Activated naive CD8-positive, alpha-beta T cell treated with anti-CD3 and anti-CD28 coated beads for 36 hours (primary cell): ENCODE data around the gene TIMP2. TPM values are rescaled to one million over a fixed set of nuclear protein-coding genes. Genes with fewer than 3 reads are reported as not detected.
"Not testable (repeated sequence)": the region's sequence is repeated elsewhere in the genome, so short reads cannot be mapped to it uniquely, and the experiment has no call there.

Experiments used
- DNase-seq: peaks from one replicate; pipeline ENCODE4 v3.0.0; 2021
- H3K27ac Mint-ChIP-seq: one replicate; pipeline ENCODE4 v1.8.0; 2022; ENCODE audit warnings: mild to moderate bottlenecking, moderate library complexity, mixed read lengths
- H3K27me3 Mint-ChIP-seq: one replicate; pipeline ENCODE4 v1.8.0; 2022; ENCODE audit warnings: mild to moderate bottlenecking, mixed read lengths
- H3K36me3 Mint-ChIP-seq: one replicate; pipeline ENCODE4 v1.8.0; 2021; ENCODE audit warnings: mild to moderate bottlenecking, mixed read lengths
- H3K4me1 Mint-ChIP-seq: one replicate; pipeline ENCODE4 v1.8.0; 2021; ENCODE audit warnings: mixed read lengths
- H3K4me3 Mint-ChIP-seq: one replicate; pipeline ENCODE4 v1.8.0; 2022; ENCODE audit warnings: mild to moderate bottlenecking, moderate library complexity, mixed read lengths
- H3K9me3 Mint-ChIP-seq: one replicate; pipeline ENCODE4 v1.8.0; 2022; ENCODE audit warnings: mixed read lengths
- total RNA-seq, 2 experiments: library from RNA; stranded (reverse); gene quantifications; one replicate each; pipeline ENCODE4 v1.2.3, GENCODE V29; 2021

TIMP2 gene, protein sequence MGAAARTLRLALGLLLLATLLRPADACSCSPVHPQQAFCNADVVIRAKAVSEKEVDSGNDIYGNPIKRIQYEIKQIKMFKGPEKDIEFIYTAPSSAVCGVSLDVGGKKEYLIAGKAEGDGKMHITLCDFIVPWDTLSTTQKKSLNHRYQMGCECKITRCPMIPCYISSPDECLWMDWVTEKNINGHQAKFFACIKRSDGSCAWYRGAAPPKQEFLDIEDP
- 1 to 10 TPM; 1.2 to 1.3 TPM for total RNA-seq

DNA sequence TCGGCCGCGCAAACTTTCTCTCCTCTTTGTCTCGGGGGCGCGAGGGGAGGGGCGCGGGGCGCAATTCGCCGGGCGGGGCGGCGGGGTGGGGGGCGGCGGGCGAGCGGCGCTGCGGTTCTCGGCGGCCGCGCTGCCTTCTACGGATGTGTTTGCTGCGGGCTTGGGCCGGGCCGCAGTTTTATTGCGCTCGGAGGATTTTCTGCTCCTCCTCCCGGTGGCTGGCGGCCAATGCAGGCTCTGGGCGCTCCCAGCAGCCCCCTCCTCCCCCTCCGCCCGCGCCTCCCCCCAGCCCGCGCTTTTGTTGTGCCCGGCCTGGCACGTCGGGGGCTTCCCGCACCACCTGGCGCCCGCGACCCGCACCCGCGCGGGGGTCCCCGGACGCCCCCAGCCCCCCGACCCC lies at the start of gene TIMP2:
TIMP2 (minus strand) TSS at position 154 of the 400 bp plus-strand sequence. CDS start 299 bp downstream, outside the sequence.
- H3K4me3 Mint-ChIP-seq: peak within 1 kb of the TSS; percentile 64

DNA sequence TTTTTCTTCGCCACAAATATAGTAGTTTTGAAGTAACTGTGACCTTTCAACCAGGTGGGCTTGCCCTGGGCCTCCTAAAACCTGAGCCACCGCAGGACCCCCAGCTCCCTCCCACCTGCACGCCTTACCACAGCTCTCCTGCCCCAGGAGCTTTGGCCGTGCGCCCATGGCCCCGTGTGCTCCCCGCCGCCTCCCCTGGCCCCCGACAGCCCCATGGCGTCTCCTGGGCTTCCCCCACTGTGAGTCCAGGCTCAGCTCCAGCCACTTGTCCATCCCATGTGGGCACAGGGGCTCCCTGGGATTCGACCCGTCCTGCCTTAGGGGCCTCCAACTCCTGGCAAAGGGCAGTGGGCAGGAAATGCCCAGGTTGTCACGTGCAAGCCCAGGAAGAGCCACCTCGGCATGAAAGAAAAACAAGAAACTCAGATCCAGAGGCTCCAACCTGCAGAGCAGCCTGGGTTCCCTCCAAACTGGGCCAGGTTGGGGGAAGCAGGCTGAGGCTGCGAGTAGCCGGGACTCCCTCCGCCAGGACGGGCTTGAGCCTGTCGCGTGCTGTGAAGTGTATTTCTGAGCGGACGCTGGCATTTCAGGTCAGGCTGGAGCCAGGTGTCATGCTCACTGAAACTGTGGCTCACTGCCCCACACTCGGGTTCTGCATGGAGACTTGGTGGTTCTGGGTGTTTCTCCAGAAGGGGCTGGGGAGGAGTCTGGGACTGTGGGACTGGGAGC lies 48.8 kb upstream of the TIMP2 start:
- H3K36me3 Mint-ChIP-seq: peaks cover 6% of the 10 kb centered on the region
- H3K27me3 Mint-ChIP-seq: no peaks in the 10 kb centered on the region
- H3K9me3 Mint-ChIP-seq: no peaks in the 10 kb centered on the region
- no peak overlapping the region for H3K4me3 Mint-ChIP-seq
- no peak overlapping the region for H3K27ac Mint-ChIP-seq
- H3K4me1 Mint-ChIP-seq: peaks cover 12% of the 10 kb centered on the region
- DNase-seq: no peak

More for the DNA sequence above, at the start of gene TIMP2:
- no peak within 1 kb of the TSS for H3K27ac Mint-ChIP-seq
- peaks cover 14% of the 10 kb centered on the region for H3K27me3 Mint-ChIP-seq
- DNase-seq: peak; percentile 68
- H3K9me3 Mint-ChIP-seq: no peaks in the 10 kb centered on the region
- no peaks in the 10 kb centered on the region for H3K36me3 Mint-ChIP-seq
- peaks cover 11% of the 10 kb centered on the region for H3K4me1 Mint-ChIP-seq

DNA sequence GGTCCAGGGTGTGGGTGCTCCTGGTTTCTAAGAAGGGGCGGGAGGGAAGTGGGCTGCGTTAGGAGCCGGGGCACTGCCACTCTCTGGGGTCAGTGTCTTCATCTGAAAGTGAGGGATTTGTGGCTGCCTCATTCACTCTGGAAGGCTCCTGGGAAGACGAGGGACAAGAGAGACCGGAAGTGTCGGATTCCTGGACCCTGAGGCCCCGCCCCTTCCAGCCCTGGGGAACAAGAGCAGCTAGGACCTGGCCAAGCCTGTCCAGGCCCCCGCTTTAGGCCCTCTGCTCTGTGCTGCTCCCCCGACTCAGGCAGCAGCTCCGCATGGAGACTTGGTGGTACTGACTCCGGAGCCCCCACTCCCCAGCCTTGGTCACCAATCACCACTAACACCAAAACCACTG lies 48.0 kb upstream of the TIMP2 start:
- DNase-seq: no peak
- Mint-ChIP-seq H3K4me1 (peaks cover 12% of the 10 kb centered on the region), H3K9me3 (no peaks in the 10 kb centered on the region), H3K27me3 (no peaks in the 10 kb centered on the region), H3K27ac (no peak overlapping the region), H3K4me3 (no peak overlapping the region), H3K36me3 (peaks cover 6% of the 10 kb centered on the region)

DNA sequence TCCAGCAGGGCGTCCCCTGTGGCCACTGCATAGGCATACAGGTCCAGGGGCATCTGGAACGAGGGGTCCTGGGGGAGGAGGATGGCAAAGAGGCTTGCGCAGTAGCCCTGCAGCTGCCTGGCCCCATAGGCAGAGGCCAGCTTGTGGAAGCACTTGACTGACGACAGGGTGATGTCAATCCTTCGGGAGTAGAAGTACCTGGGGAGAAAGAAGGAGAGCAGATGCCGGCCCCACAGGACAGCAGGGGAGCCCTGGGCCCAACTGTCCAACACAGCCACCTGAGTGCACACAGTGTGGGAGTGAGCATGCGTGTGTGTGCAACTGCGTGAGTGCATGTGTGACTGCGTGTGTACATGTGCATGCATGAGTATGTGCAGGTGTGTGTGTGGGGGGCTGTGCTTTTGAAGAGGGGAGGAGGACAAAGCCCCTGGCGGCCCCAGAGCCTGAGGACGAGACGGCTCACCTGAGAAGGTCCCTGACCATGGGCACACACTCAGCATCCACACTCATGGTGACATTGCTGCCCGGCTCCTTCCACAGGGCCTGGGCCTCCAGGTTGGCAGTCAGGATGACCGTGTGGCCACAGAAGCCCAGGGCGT lies 47.4 kb upstream of the TIMP2 start:
- no peaks in the 10 kb centered on the region for H3K9me3 Mint-ChIP-seq
- no peak overlapping the region for H3K4me3 Mint-ChIP-seq
- H3K27me3 Mint-ChIP-seq: no peaks in the 10 kb centered on the region
- H3K27ac Mint-ChIP-seq: no peak overlapping the region
- H3K4me1 Mint-ChIP-seq: peaks cover 9% of the 10 kb centered on the region
- DNase-seq: no peak
- H3K36me3 Mint-ChIP-seq: peaks cover 6% of the 10 kb centered on the region

DNA sequence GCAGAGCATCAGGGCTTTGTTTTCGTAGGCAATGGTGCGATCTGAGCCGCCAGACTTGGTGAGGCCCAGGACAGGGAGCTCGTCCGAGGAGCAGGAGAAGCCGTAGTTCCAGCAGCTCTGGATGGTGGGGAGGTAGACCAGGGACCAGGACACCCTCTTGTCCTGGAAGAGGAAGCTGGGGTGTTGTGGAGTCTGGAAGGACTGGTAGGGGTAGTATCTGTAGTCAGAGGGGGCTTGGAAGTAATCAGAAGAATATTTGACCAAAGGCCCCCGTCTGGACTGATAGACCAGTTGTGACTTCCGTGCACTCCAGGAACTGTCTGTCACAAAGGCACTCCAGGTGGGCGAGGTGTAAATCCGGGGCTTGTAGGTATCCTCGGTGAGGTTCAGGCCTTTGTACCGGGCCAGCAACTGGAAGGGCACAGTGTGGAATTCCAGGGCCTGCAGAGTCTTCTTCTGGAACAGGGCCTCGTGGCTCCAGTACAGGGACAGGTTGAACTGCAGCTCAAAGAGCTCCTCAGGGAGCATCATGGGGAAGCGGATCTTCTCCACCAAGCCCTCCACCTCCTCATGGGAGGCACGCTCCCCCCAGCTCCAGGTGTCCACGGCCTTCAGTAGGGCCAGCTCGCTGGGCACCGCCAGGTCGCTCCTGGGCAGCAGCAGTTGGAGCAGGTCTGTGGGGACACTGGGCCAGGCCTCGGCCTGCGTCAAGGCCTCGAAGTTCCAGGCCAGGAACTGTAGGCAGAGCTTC lies 46.7 kb upstream of the TIMP2 start:
- H3K36me3 Mint-ChIP-seq: peaks cover 3% of the 10 kb centered on the region
- H3K4me3 Mint-ChIP-seq: no peak overlapping the region
- DNase-seq: no peak
- no peaks in the 10 kb centered on the region for H3K27me3 Mint-ChIP-seq
- H3K27ac Mint-ChIP-seq: no peak overlapping the region
- H3K9me3 Mint-ChIP-seq: no peaks in the 10 kb centered on the region
- peaks cover 6% of the 10 kb centered on the region for H3K4me1 Mint-ChIP-seq

DNA sequence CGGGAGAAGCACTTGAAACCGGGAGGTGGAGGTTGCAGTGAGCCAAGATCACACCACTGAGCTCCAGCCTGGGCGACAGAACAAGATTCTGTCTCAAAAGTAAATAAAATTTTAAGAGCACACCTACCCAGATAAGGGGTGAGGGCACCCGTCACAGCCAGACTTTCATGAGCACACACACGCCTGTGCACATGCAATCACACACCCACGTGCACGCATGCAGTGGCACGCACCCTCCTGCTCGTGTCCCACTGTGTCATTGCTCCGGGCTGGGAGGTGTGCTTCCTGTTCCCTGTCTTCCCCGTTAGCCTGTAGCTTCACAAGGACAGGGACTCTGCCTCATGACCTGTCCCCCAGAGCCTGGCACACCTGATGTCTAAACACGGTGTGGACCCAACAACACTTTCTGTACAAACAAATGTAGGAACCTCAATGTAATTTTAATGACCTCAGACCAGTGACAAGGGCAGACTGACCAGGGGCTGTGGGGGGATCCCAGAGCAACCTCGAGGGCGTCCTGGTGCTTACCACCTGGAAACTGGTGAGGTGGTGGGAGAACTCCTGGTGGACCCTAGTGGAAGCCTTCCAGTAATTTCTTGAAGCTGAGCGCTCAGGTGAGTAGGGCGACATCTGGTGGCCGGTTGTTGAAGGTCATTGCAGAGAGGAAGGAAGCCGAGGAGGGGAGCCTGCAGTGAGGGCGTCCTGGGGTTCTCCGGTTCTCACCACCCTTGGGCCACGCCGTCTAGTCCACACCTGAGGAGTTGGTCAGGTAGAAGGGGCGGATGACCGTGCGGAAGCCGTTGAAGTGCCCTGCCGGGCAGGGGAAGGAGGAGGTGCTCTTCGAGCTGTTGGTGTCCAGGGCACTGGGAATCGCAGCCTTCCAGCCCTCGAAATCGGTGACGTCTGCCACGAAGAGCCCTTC lies 45.9 kb upstream of the TIMP2 start:
- peak overlapping the region; percentile 72 for H3K27ac Mint-ChIP-seq

DNA sequence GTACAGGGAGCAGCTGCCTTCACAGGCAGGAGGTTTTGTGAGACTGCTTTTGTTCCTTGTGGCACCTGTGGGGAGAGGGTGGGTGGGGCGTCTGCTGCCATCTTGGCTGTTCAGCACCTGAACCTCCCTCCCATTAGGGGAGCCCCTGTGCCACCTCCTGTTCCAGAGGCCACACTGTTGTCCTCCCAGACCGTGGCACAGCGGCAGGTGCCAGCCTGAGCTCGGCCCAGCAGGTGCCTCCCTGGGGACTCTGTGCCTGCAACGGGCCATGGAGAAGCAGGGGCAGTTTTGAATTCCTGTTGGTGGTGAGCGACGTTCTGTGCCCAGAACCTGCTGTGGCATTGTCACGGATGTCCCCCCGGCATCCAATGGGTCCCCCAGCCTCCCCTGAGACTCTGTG lies 44.7 kb upstream of the TIMP2 start:
- Mint-ChIP-seq H3K9me3 (no peaks in the 10 kb centered on the region), H3K27me3 (no peaks in the 10 kb centered on the region), H3K4me1 (peaks cover 6% of the 10 kb centered on the region), H3K4me3 (no peak overlapping the region), H3K36me3 (peaks cover 1% of the 10 kb centered on the region), H3K27ac (no peak overlapping the region)
- no peak for DNase-seq

More for the DNA sequence above, 45.9 kb upstream of the TIMP2 start:
- no peaks in the 10 kb centered on the region for H3K9me3 Mint-ChIP-seq
- H3K27me3 Mint-ChIP-seq: no peaks in the 10 kb centered on the region
- peaks cover 6% of the 10 kb centered on the region for H3K4me1 Mint-ChIP-seq
- no peak overlapping the region for H3K4me3 Mint-ChIP-seq
- peak; percentile 68 for DNase-seq
- peaks cover 3% of the 10 kb centered on the region for H3K36me3 Mint-ChIP-seq

DNA sequence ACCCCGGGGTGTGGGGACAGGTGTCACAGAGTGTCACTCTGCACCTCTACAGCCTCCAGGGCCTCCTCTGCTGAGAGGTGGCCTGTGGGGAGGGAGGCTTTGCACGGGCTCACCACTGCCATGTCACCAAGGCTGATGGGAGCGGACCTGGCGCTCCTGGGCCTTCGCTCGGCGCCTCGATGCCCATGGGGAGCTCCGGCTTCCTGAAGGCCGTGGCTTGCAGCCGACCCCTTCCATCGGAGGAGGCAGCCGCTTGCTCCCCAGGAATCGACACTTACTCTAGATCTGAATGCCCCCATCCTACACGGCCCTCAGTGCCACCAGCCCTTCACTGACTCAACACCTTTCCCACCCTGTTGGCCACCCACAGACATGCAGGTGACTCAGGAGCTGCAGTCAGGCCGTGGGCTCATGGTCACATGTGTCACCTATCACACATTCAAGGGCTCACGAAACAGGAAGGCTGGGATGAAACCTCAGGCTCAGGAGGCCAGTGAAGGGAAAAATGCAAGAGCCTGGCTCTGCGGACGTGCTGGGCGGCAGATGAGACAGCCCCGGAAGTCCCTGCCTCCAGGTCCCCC lies 42.7 kb upstream of the TIMP2 start:
- Mint-ChIP-seq H3K36me3 (peaks cover 1% of the 10 kb centered on the region), H3K4me1 (peaks cover 6% of the 10 kb centered on the region)

DNA sequence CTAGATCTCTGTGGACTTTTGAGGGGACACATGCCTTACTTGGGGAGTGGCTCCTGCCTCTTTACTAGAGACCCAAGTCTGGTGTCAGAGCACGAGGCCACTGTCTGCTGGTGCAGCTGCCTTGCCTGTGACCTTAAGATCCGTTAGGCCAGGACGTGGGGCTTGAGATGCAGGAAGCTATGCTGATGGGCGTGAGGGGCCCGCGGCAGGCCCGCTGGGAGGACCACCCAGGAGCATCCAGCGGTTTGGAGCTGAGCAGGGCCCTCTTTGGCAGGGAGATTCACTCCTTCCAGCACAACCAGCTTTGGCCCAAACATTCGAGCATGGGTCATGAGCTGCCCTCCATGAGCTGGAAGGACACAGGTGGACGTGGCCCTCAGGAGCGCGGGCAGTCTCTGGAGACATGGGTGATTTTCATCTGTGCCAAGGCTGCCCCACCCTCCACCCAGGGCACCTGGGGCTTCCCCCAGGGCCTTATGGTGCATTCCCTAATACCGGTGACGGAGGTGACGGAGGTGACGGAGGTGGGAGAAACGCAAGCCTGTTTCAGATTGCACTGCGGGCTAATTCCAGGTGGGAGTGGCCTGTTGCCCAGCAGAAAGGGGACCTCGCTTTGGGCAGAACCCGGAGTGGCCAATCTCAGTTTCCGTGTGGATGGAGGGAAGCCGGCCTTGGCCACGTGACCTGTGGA lies 41.9 kb upstream of the TIMP2 start:
- DNase-seq: no peak
- Mint-ChIP-seq H3K4me1 (peaks cover 6% of the 10 kb centered on the region), H3K27me3 (no peaks in the 10 kb centered on the region), H3K27ac (no peak overlapping the region), H3K4me3 (no peak overlapping the region), H3K36me3 (peaks cover 1% of the 10 kb centered on the region), H3K9me3 (no peaks in the 10 kb centered on the region)

More for the DNA sequence above, 42.7 kb upstream of the TIMP2 start:
- H3K27ac Mint-ChIP-seq: no peak overlapping the region
- H3K4me3 Mint-ChIP-seq: no peak overlapping the region
- no peaks in the 10 kb centered on the region for H3K9me3 Mint-ChIP-seq
- no peak for DNase-seq
- H3K27me3 Mint-ChIP-seq: no peaks in the 10 kb centered on the region

DNA sequence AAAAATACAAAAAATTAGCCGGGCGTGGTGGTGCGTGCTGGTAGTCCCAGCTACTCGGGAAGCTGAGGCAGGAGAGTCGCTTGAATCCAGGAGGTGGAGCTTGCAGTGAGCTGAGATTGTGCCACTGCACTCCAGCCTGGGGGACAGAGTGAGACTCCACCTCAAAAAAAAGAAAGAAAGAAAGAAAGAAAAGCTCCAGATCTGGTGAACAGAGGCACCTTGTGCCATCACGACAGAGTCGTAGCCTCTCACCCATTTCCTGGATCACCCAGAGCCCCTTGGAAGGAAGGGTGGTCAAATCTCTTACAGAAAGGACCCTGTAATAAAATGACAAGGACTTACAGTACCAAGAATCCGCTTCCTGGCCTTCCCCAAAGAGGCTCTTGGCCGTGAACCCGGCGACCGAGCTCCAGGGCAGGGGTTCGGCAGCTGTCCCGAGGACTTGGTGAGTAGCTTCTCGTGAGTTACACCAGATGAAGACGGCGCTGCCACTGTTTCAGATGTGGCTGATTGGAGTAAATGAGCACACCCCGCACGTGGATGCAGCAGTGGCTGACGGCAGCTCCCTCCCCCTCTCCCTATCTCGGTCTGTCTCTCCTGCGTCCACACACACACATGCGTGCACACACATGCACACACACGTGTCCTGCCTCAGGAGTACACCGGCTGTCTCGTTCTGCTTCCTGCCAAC lies 41.1 kb upstream of the TIMP2 start:
- Mint-ChIP-seq H3K9me3 (no peaks in the 10 kb centered on the region), H3K4me3 (no peak overlapping the region), H3K27ac (no peak overlapping the region), H3K36me3 (no peaks in the 10 kb centered on the region), H3K4me1 (peaks cover 4% of the 10 kb centered on the region), H3K27me3 (no peaks in the 10 kb centered on the region)
- no peak for DNase-seq

DNA sequence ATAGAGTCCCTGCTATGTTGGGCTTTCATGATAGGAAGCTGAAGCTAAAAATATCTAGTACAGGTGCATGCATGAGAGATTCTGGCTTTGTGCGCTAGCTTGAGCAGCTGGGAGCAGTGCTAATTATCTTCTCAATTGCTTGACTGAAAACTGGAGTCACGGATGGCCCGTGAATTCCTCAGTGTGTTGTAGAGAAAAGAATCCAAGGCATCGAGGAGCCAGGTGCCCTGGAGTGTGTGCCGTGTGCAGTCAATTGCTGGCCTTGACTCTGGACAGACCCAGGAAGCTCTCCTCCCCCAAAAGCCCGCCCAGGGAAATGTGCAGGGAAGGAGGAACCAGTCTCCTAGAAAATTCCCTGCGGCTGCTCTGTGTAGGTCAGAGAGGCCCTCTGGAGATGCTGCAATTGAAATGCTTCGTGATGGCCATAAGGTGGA lies 40.3 kb upstream of the TIMP2 start:
- DNase-seq: no peak
- no peaks in the 10 kb centered on the region for H3K36me3 Mint-ChIP-seq

DNA sequence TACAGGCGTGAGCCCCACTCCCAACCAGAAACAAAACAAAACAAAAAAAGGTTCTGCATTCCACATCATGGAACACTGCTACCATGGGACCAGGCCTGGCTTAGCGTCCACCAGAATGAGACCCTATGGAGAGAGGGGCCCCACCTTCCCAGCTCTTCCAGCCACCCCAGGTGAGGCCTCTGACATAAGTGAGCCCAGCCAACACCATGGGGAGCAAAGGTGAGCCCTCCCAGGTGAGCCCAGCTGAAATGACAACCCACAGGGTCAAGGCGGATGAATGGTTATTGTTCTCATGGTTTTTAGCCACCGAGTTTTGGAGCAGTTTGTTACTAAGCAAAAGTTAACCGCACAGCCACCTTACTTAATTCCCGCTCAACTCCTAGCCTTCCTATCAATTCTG lies 38.2 kb upstream of the TIMP2 start:
- no peaks in the 10 kb centered on the region for H3K4me1 Mint-ChIP-seq

More for the DNA sequence above, 40.3 kb upstream of the TIMP2 start:
- H3K27ac Mint-ChIP-seq: no peak overlapping the region
- no peaks in the 10 kb centered on the region for H3K9me3 Mint-ChIP-seq
- no peak overlapping the region for H3K4me3 Mint-ChIP-seq
- no peaks in the 10 kb centered on the region for H3K4me1 Mint-ChIP-seq
- H3K27me3 Mint-ChIP-seq: no peaks in the 10 kb centered on the region

DNA sequence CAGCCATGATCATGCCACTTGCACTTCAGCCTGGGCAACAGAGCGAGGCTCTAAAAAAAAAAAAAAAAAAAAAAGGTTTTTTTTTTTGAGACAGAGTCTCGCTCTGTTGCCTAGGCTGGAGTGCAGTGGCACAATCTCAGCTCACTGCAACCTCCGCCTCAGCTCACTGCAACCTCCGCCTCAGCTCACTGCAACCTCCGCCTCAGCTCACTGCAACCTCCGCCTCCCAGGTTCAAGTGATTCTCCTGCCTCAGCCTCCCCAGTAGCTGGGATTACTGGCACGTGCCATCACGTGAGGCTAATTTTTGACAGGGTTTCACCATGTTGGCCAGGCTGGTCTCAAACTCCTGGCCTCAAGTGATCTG lies 37.8 kb upstream of the TIMP2 start:
- not testable (repeated sequence) for H3K36me3 Mint-ChIP-seq, H3K4me1 Mint-ChIP-seq, H3K27ac Mint-ChIP-seq, H3K9me3 Mint-ChIP-seq, H3K4me3 Mint-ChIP-seq, DNase-seq, H3K27me3 Mint-ChIP-seq

More for the DNA sequence above, 38.2 kb upstream of the TIMP2 start:
- Mint-ChIP-seq H3K9me3 (no peaks in the 10 kb centered on the region), H3K4me3 (no peak overlapping the region), H3K27me3 (no peaks in the 10 kb centered on the region), H3K27ac (no peak overlapping the region), H3K36me3 (no peaks in the 10 kb centered on the region)
- DNase-seq: no peak
